NCI-H226 (cell line): ENCODE data around the gene IFI27.
"Not testable (repeated sequence)": the region's sequence is repeated elsewhere in the genome, so short reads cannot be mapped to it uniquely, and the experiment has no call there.

Experiments used
- DNase-seq: peaks from one replicate; pipeline ENCODE4 v3.0.0-alpha.2; 2015

Gene IFI27

GRCh38 chr14:94126800-94127199, 16.3 kb downstream of the IFI27 start:
- DNase-seq: no peak

- DNase-seq: no peak
Measured at GRCh38 chr14:94127330-94127729, 16.8 kb downstream of the IFI27 start.

GRCh38 chr14:94128216-94128839, 17.8 kb downstream of the IFI27 start:
- DNase-seq: no peak

GRCh38 chr14:94129111-94129757, 18.7 kb downstream of the IFI27 start, which contains the start of gene IFI27L2:
Gene IFI27L2, minus strand, starts transcription at chr14:94129604. Its CDS starts 40 bp downstream, at chr14:94129564.
- peak; percentile 70 for DNase-seq

- DNase-seq: peak; percentile 27
Measured at GRCh38 chr14:94129758-94130414, 19.4 kb downstream of the IFI27 start.

GRCh38 chr14:94132285-94132887, 21.9 kb downstream of the IFI27 start:
- peak; percentile 40 for DNase-seq

GRCh38 chr14:94135476-94135875, 24.9 kb downstream of the IFI27 start:
- no peak for DNase-seq

GRCh38 chr14:94136575-94137331, 26.2 kb downstream of the IFI27 start:
- peak; percentile 50 for DNase-seq

- DNase-seq: no peak
Measured at GRCh38 chr14:94138251-94138650, 27.7 kb downstream of the IFI27 start.

- no peak for DNase-seq
Measured at GRCh38 chr14:94139006-94139405, 28.5 kb downstream of the IFI27 start.

GRCh38 chr14:94139421-94139820, 28.9 kb downstream of the IFI27 start:
- DNase-seq: no peak

GRCh38 chr14:94142247-94142646, 31.7 kb downstream of the IFI27 start:
- no peak for DNase-seq

GRCh38 chr14:94142836-94143235, 32.3 kb downstream of the IFI27 start:
- no peak for DNase-seq

GRCh38 chr14:94143239-94143638, 32.7 kb downstream of the IFI27 start:
- DNase-seq: no peak

GRCh38 chr14:94143711-94144110, 33.2 kb downstream of the IFI27 start:
- no peak for DNase-seq

GRCh38 chr14:94144765-94145164, 34.2 kb downstream of the IFI27 start:
- DNase-seq: no peak

- DNase-seq: no peak
Measured at GRCh38 chr14:94145902-94146527, 35.5 kb downstream of the IFI27 start.

- no peak for DNase-seq
Measured at GRCh38 chr14:94152676-94153075, 42.1 kb downstream of the IFI27 start.

GRCh38 chr14:94153750-94154342, 43.3 kb downstream of the IFI27 start:
- no peak for DNase-seq

- DNase-seq: not testable (repeated sequence)
Measured at GRCh38 chr14:94156143-94156542, 45.6 kb downstream of the IFI27 start.

- no peak for DNase-seq
Measured at GRCh38 chr14:94157197-94157596, 46.7 kb downstream of the IFI27 start.
